ENCODE results near the gene LAMTOR4.

DNA sequence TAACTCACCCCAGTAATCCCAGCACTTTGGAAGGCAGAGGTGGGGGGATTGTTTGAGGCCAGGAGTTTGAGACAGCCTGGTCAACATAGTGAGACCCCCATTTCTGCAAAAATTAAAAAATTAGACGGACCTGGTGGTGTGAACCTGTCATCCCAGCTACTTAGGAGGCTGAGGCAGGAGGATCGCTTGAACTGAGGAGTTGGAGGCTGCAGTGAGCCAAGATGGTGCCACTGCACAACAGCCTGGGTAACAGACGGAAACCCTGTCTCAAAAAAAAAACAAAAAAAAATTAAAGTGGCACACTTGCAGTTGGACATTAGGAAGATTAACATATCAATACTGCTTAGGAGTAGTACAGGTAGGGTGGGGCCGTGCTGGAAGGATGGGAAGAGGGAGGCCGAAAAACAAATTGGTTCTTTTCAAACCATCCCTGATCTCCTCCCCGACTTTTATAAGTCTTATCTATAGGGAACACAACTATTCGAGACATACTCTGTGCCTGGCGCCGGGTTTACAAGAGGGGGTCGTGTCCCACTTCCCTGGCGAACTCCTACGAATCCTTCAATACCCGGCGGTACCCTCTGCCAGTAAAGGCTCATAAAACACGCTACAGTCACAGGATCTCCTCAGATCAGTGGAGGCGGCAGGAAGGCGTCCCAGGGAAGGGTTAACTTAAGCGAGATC is 30.2 kb upstream of the LAMTOR4 start:
- TF ChIP-seq, protein P1, sequence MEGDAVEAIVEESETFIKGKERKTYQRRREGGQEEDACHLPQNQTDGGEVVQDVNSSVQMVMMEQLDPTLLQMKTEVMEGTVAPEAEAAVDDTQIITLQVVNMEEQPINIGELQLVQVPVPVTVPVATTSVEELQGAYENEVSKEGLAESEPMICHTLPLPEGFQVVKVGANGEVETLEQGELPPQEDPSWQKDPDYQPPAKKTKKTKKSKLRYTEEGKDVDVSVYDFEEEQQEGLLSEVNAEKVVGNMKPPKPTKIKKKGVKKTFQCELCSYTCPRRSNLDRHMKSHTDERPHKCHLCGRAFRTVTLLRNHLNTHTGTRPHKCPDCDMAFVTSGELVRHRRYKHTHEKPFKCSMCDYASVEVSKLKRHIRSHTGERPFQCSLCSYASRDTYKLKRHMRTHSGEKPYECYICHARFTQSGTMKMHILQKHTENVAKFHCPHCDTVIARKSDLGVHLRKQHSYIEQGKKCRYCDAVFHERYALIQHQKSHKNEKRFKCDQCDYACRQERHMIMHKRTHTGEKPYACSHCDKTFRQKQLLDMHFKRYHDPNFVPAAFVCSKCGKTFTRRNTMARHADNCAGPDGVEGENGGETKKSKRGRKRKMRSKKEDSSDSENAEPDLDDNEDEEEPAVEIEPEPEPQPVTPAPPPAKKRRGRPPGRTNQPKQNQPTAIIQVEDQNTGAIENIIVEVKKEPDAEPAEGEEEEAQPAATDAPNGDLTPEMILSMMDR (IDR thresholded peaks at IDR 0.05), result no peak
- no peak for TF ChIP-seq POLR2A (IDR thresholded peaks at IDR 0.05)
